B cell (primary cell): ENCODE data around the gene AMPD2. TPM values are rescaled to one million over a fixed set of nuclear protein-coding genes. Genes with fewer than 3 reads are reported as not detected.

Experiments
- ATAC-seq: fragments of 200-7000 bp; cut with Tn5 transposase; one replicate; pipeline ENCODE4 v1.10.0; 2021; ENCODE audit warnings: low read depth, mild to moderate bottlenecking, moderate number of reproducible peaks, moderate library complexity
- CTCF ChIA-PET: fragments of 350-600 bp; sonication (Branson Sonifier 250); formaldehyde crosslinking; loops from one replicate; lab custom pipeline; 2021; ENCODE audit warnings: antibody characterized with exemption, inconsistent platforms; lab: Charles Lee
- POLR2A ChIA-PET: fragments of 350-600 bp; sonication (Branson Sonifier 250); formaldehyde crosslinking; loops from one replicate; lab custom pipeline; 2021; ENCODE audit warnings: antibody characterized with exemption; lab: Charles Lee
- DNase-seq: peaks from one replicate; pipeline ENCODE4 v3.0.0; 2013
- H2AFZ ChIP-seq: 2 replicates; pipeline ENCODE4 v1.6.1; 2012; ENCODE audit warnings: mild to moderate bottlenecking, low read depth, low read length; ENCODE audit not compliant: insufficient read depth, poor library complexity, severe bottlenecking
- H3K27ac ChIP-seq, 2 donors: 1 replicate in 1 of 2; 2 replicates in 1 of 2; pipeline ENCODE4 v1.5.1; 2012 to 2013; ENCODE audit warnings: low read length in 2 of 2, mild to moderate bottlenecking in 2 of 2, moderate library complexity in 1 of 2
- H3K27me3 ChIP-seq, 4 experiments: fragments of 200-600 bp in 1 of 4; sonication (generic) in 1 of 4; replicated peaks in 1 of 4; 1 replicate in 2 of 4; 2 replicates in 2 of 4; pipeline versions ENCODE4 v1.6.1 to v1.7.0; 2013 to 2016; ENCODE audit warnings: low read length in 3 of 4, mild to moderate bottlenecking in 2 of 4, mixed read lengths in 1 of 4, moderate library complexity in 1 of 4; ENCODE audit not compliant: insufficient read depth in 4 of 4, control insufficient read depth in 3 of 4; ENCODE audit errors: control extremely low read depth in 1 of 4
- H3K36me3 ChIP-seq, 2 experiments: replicated peaks in 1 of 2; 1 replicate in 1 of 2; 2 replicates in 1 of 2; pipeline versions ENCODE4 v1.6.1 to v1.7.1; 2013; ENCODE audit warnings: low read length in 1 of 2; ENCODE audit not compliant: insufficient read depth in 2 of 2, control insufficient read depth in 1 of 2; ENCODE audit errors: control extremely low read depth in 1 of 2, extremely low read depth in 1 of 2
- H3K4me1 ChIP-seq, 2 donors: fragments of 200-600 bp in 1 of 2; sonication (generic) in 1 of 2; 1 replicate in 1 of 2; 2 replicates in 1 of 2; pipeline versions ENCODE4 v1.5.1 to v1.6.1; 2013 to 2017; ENCODE audit warnings: low read length in 2 of 2; ENCODE audit not compliant: control insufficient read depth in 2 of 2, insufficient read depth in 2 of 2
- H3K4me2 ChIP-seq: replicated peaks from 2 replicates; pipeline ENCODE3; 2012; ENCODE audit warnings: mild to moderate bottlenecking, low read depth, low read length; ENCODE audit not compliant: poor library complexity, severe bottlenecking
- H3K4me3 ChIP-seq, 5 experiments: fragments of 200-600 bp in 1 of 5; sonication (generic) in 1 of 5; 1 replicate in 3 of 5; 2 replicates in 2 of 5; pipeline versions ENCODE4 v1.5.1 to v1.7.0; 2011 to 2016; ENCODE audit warnings: low read length in 4 of 5, mild to moderate bottlenecking in 4 of 5, low read depth in 2 of 5, control low read depth in 1 of 5, moderate library complexity in 1 of 5; ENCODE audit not compliant: insufficient read depth in 1 of 5; ENCODE audit errors: control extremely low read depth in 1 of 5, extremely low read depth in 1 of 5
- H3K79me2 ChIP-seq: fragments of 200-600 bp; sonication (generic); one replicate; pipeline ENCODE4 v1.6.0; 2016; ENCODE audit warnings: low read length; ENCODE audit not compliant: control insufficient read depth, insufficient read depth
- H3K9ac ChIP-seq: fragments of 200-600 bp; sonication (generic); 2 replicates; pipeline ENCODE4 v1.6.1; 2017; ENCODE audit warnings: mild to moderate bottlenecking, low read length, moderate library complexity
- H3K9me3 ChIP-seq, 3 donors: one replicate each; pipeline versions ENCODE4 v1.6.1 to v1.7.1; 2013; ENCODE audit warnings: low read length in 2 of 3; ENCODE audit not compliant: control insufficient read depth in 2 of 3, insufficient read depth in 1 of 3; ENCODE audit errors: control extremely low read depth in 1 of 3
- H4K20me1 ChIP-seq: 2 replicates; pipeline ENCODE4 v1.6.0; 2012; ENCODE audit warnings: mild to moderate bottlenecking, low read length; ENCODE audit not compliant: insufficient read depth, control insufficient read depth, poor library complexity, severe bottlenecking
- H3K27ac Mint-ChIP-seq: one replicate; pipeline ENCODE4 v1.8.0; 2021; ENCODE audit warnings: mixed read lengths
- H3K27me3 Mint-ChIP-seq: one replicate; pipeline ENCODE4 v1.8.0; 2021; ENCODE audit warnings: mixed read lengths
- H3K4me1 Mint-ChIP-seq: one replicate; pipeline ENCODE4 v1.8.0; 2021; ENCODE audit warnings: mixed read lengths
- H3K4me3 Mint-ChIP-seq: one replicate; pipeline ENCODE4 v1.8.0; 2021; ENCODE audit warnings: mixed read lengths
- H3K9me3 Mint-ChIP-seq: one replicate; pipeline ENCODE4 v1.8.0; 2022; ENCODE audit warnings: mixed read lengths; ENCODE audit not compliant: insufficient read depth
- EZH2 ChIP-seq: IDR thresholded peaks from 2 replicates; pipeline ENCODE4 v1.6.1; 2012; ENCODE audit warnings: borderline replicate concordance, low read depth, mild to moderate bottlenecking, moderate library complexity, low read length; ENCODE audit not compliant: insufficient read depth, poor library complexity, severe bottlenecking
- WGBS: methylation state at CpG from one replicate; pipeline ENCODE4 v1.1.5; 2013; ENCODE audit warnings: missing lambda C conversion rate; ENCODE audit not compliant: insufficient coverage; 5-methylcytosine and 5-hydroxymethylcytosine counted together
- intact Hi-C: fragments of 100-400 bp; cut with micrococcal nuclease; formaldehyde crosslinking; loops from one replicate; pipeline ENCODE4 v1.10.0; 2022
- polyA plus RNA-seq: library from polyadenylated mRNA; depleted of rRNA; stranded (reverse); fragments of >200 nt; gene quantifications from 2 replicates; pipeline ENCODE4 v1.2.3, GENCODE V29; 2012
- total RNA-seq, 2 donors: library from RNA; stranded (reverse); fragments of 120-200 nt in 1 of 2; gene quantifications; 1 replicate in 1 of 2; 2 replicates in 1 of 2; pipeline versions ENCODE4 v1.2.3 to v1.2.4, GENCODE V29; 2013 to 2022
- TF ChIP-seq, protein P1 (sequence below): fragments of 200-600 bp; IDR thresholded peaks from one replicate; pipeline ENCODE4 v1.8.0; 2022; ENCODE audit warnings: antibody characterized with exemption, mild to moderate bottlenecking

The AMPD2 gene
- total and polyA plus RNA-seq, 2 donors (not counting 1 experiment from before 2014, with no cell fraction given) = 104 to 121 TPM

DNA sequence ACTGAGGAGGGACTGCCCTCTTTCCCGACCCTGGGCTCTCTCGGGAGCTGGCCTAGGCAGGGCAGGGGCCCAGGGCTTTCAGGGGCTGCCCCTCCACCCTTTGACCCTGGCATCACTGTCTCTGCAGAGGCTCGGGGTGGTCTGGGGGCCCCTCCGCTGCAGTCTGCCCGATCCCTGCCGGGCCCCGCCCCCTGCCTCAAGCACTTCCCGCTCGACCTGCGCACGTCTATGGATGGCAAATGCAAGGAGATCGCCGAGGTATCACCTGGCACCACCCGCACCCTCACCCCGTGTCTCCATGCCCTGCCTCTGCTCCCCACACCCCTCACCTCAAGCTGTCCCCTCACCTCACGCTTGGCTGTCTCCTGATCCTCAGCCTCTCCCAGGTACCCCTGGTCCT is 5.5 kb downstream of the AMPD2 start:
- ChIA-PET CTCF (interaction anchor here (1.7 to 7.3 kb wide), 5 partner anchors 15 to 359 kb away, joined by 6 to 64 read pairs (median 13); partner anchors contain the start of genes AHCYL1 and GNAI3), POLR2A (interaction anchor here (0.9 to 1.8 kb wide), 3 partner anchors 20 to 78 kb away, joined by 3 to 4 read pairs (median 3); partner anchors contain the start of gene GNAI3)
- Histone ChIP-seq H3K36me3 (peaks cover 0 to 37% of the 10 kb centered on the region in 2 experiments), H3K9ac (no peak overlapping the region), H4K20me1 (peaks cover 8% of the 10 kb centered on the region), H3K4me1 (peaks cover 37 to 48% of the 10 kb centered on the region in 2 donors), H3K9me3 (no peaks in the 10 kb centered on the region), H3K4me3 (no peak overlapping the region), H2AFZ (no peak overlapping the region), H3K79me2 (peaks cover 37% of the 10 kb centered on the region), H3K4me2 (no peak overlapping the region), H3K27ac (peak overlapping the region; percentile 60 to 64), H3K27me3 (no peaks in the 10 kb centered on the region)
- no peak for ATAC-seq
- intact Hi-C loops = no loop called here
- Mint-ChIP-seq H3K27ac (peak overlapping the region; percentile 88), H3K9me3 (no peaks in the 10 kb centered on the region), H3K27me3 (no peaks in the 10 kb centered on the region), H3K4me1 (peaks cover 48% of the 10 kb centered on the region), H3K4me3 (no peak overlapping the region)
- WGBS = 95% methylated on average over 16 of the region's 16 CpGs
- TF ChIP-seq EZH2 = no peak
- TF ChIP-seq, protein P1, sequence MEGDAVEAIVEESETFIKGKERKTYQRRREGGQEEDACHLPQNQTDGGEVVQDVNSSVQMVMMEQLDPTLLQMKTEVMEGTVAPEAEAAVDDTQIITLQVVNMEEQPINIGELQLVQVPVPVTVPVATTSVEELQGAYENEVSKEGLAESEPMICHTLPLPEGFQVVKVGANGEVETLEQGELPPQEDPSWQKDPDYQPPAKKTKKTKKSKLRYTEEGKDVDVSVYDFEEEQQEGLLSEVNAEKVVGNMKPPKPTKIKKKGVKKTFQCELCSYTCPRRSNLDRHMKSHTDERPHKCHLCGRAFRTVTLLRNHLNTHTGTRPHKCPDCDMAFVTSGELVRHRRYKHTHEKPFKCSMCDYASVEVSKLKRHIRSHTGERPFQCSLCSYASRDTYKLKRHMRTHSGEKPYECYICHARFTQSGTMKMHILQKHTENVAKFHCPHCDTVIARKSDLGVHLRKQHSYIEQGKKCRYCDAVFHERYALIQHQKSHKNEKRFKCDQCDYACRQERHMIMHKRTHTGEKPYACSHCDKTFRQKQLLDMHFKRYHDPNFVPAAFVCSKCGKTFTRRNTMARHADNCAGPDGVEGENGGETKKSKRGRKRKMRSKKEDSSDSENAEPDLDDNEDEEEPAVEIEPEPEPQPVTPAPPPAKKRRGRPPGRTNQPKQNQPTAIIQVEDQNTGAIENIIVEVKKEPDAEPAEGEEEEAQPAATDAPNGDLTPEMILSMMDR = no peak
- no peak for DNase-seq

DNA sequence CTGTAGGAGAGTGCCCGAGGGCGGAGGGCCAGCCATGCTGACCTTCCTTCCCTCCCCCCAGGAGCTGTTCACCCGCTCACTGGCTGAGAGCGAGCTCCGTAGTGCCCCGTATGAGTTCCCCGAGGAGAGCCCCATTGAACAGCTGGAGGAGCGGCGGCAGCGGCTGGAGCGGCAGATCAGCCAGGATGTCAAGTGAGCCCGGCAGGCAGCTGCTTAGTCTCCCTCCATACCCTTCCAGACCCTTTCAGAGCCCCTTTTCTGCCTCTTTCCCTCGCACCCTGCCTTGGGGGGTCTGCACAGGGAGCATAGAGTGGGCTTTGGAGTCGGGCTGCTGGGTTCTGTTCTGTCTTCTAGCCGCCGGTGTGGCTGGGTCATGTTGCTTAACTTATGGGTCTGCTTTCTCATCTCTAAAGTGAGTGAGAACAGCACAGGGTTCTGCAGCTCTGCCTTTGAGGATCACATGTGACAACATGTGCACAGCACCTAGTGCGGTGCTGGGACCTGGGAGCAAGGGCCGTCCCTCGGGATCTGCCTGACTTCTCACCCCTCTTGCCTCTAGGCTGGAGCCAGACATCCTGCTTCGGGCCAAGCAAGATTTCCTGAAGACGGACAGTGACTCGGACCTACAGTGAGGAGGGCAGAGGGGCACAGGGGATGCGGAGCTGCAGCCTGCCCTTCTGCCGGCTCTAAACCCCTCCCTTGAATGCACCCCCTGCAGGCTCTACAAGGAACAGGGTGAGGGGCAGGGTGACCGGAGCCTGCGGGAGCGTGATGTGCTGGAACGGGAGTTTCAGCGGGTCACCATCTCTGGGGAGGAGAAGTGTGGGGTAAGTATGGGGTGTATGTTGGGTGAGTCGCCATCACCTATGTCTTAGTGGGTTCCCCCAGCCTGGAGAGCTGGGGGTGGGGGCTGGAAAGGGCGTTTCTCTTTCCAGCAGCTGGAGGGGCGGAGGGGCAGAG is 6.2 kb downstream of the AMPD2 start:
- Histone ChIP-seq H3K79me2 (peaks cover 30% of the 10 kb centered on the region), H3K4me1 (peaks cover 37 to 43% of the 10 kb centered on the region in 2 donors), H3K27ac (no peak overlapping the region), H3K9me3 (no peaks in the 10 kb centered on the region), H3K4me3 (no peak overlapping the region), H2AFZ (no peak overlapping the region), H3K36me3 (peaks cover 0 to 40% of the 10 kb centered on the region in 2 experiments), H4K20me1 (peaks cover 8% of the 10 kb centered on the region), H3K9ac (no peak overlapping the region), H3K27me3 (no peaks in the 10 kb centered on the region), H3K4me2 (no peak overlapping the region)
- 94% methylated on average over 27 of the region's 32 CpGs for WGBS
- ChIA-PET CTCF (interaction anchor here (1.1 to 7.3 kb wide), 4 partner anchors 14 to 358 kb away, joined by 3 to 64 read pairs (median 10); partner anchors contain the start of genes AHCYL1 and GNAI3), POLR2A (no interaction called here)
- H3K9me3 Mint-ChIP-seq = no peaks in the 10 kb centered on the region
- H3K4me1 Mint-ChIP-seq = peaks cover 47% of the 10 kb centered on the region
- DNase-seq (peak; percentile 10), ATAC-seq (no peak)
- intact Hi-C loops = no loop called here
- peak overlapping the region; percentile 88 for H3K27ac Mint-ChIP-seq
- TF ChIP-seq, protein P1 = no peak
- no peak for TF ChIP-seq EZH2
- no peaks in the 10 kb centered on the region for H3K27me3 Mint-ChIP-seq
- H3K4me3 Mint-ChIP-seq = peak overlapping the region; percentile 26
